Liver (tissue), 9 donors: ENCODE results near the gene VEPH1. TPM values are rescaled to one million over a fixed set of nuclear protein-coding genes. Genes with fewer than 3 reads are reported as not detected.

Experiments used
- DNase-seq: peaks from one replicate; pipeline ENCODE4 v3.0.0-alpha.2; 2017; ENCODE audit warnings: low spot score
- H3K27ac ChIP-seq, 2 donors: one replicate each; pipeline ENCODE4 v1.7.0; 2013; ENCODE audit warnings: inconsistent platforms in 2 of 2, low read length in 2 of 2, control low read depth in 1 of 2, low read depth in 1 of 2, mild to moderate bottlenecking in 1 of 2
- H3K27me3 ChIP-seq, 4 donors: one replicate each; pipeline versions ENCODE4 v1.6.1 to v1.7.0; 2013; ENCODE audit warnings: low read length in 3 of 4, inconsistent platforms in 1 of 4, mild to moderate bottlenecking in 1 of 4, moderate library complexity in 1 of 4; ENCODE audit not compliant: control insufficient read depth in 4 of 4, insufficient read depth in 4 of 4
- H3K36me3 ChIP-seq, 4 donors: one replicate each; pipeline versions ENCODE4 v1.6.1 to v1.7.0; 2013; ENCODE audit warnings: low read length in 3 of 4, mild to moderate bottlenecking in 3 of 4, low read depth in 1 of 4, moderate library complexity in 1 of 4; ENCODE audit not compliant: control insufficient read depth in 4 of 4, insufficient read depth in 3 of 4
- H3K4me1 ChIP-seq, 4 donors: one replicate each; pipeline versions ENCODE4 v1.6.1 to v1.7.0; 2013; ENCODE audit warnings: low read length in 3 of 4, mild to moderate bottlenecking in 3 of 4, moderate library complexity in 1 of 4; ENCODE audit not compliant: control insufficient read depth in 4 of 4, insufficient read depth in 4 of 4
- H3K4me3 ChIP-seq, 3 donors: one replicate each; pipeline versions ENCODE4 v1.6.1 to v1.7.0; 2013; ENCODE audit warnings: low read length in 3 of 3, control low read depth in 1 of 3, low read depth in 1 of 3, mild to moderate bottlenecking in 1 of 3
- H3K9ac ChIP-seq, 2 donors: one replicate each; pipeline ENCODE4 v1.7.0; 2013; ENCODE audit warnings: low read length in 2 of 2, mild to moderate bottlenecking in 2 of 2, moderate library complexity in 2 of 2, control low read depth in 1 of 2, low read depth in 1 of 2
- H3K9me3 ChIP-seq, 4 donors: one replicate each; pipeline versions ENCODE4 v1.6.1 to v1.7.0; 2013; ENCODE audit warnings: low read length in 3 of 4; ENCODE audit not compliant: control insufficient read depth in 4 of 4
- ATF3 ChIP-seq: IDR thresholded peaks from 2 replicates; pipeline ENCODE4 v1.6.1; 2016; ENCODE audit warnings: antibody characterized with exemption
- CTCF ChIP-seq: fragments of 150-350 bp; IDR thresholded peaks from 2 replicates; pipeline ENCODE4 v1.5.1; 2017; ENCODE audit warnings: improper control_type of control experiment, low read depth, low read length; ENCODE audit not compliant: missing input control
- EGR1 ChIP-seq, 2 donors: IDR thresholded peaks; 2 replicates each; pipeline ENCODE4 v1.6.1; 2016 to 2018; ENCODE audit warnings: antibody characterized with exemption in 2 of 2, low read depth in 2 of 2
- FOXA1 ChIP-seq: IDR thresholded peaks from 2 replicates; pipeline ENCODE4 v1.6.1; 2016; ENCODE audit warnings: antibody characterized with exemption
- FOXA2 ChIP-seq: IDR thresholded peaks from 2 replicates; pipeline ENCODE4 v1.6.1; 2016; ENCODE audit warnings: antibody characterized with exemption
- GABPA ChIP-seq, 2 donors: IDR thresholded peaks in 1 of 2; conservative IDR thresholded peaks in 1 of 2; 2 replicates each; pipeline ENCODE4 v1.6.1; 2016; ENCODE audit warnings: antibody characterized with exemption in 2 of 2, mild to moderate bottlenecking in 1 of 2, moderate library complexity in 1 of 2
- HNF4A ChIP-seq, 2 donors: conservative IDR thresholded peaks; 2 replicates each; pipeline ENCODE4 v1.6.1; 2016; ENCODE audit warnings: antibody characterized with exemption in 2 of 2, mild to moderate bottlenecking in 2 of 2
- HNF4G ChIP-seq: IDR thresholded peaks from 2 replicates; pipeline ENCODE4 v1.6.1; 2016; ENCODE audit warnings: antibody characterized with exemption
- JUND ChIP-seq, 2 donors: IDR thresholded peaks; 2 replicates each; pipeline ENCODE4 v1.6.1; 2016; ENCODE audit warnings: antibody characterized with exemption in 2 of 2
- MAX ChIP-seq: IDR thresholded peaks from 2 replicates; pipeline ENCODE4 v1.6.1; 2016; ENCODE audit warnings: antibody characterized with exemption
- NR2F2 ChIP-seq: IDR thresholded peaks from 2 replicates; pipeline ENCODE4 v1.6.1; 2016; ENCODE audit warnings: antibody characterized with exemption
- RAD21 ChIP-seq, 2 donors: IDR thresholded peaks; 2 replicates each; pipeline ENCODE4 v1.6.1; 2016; ENCODE audit warnings: antibody characterized with exemption in 2 of 2, mild to moderate bottlenecking in 2 of 2
- REST ChIP-seq: IDR thresholded peaks from 2 replicates; pipeline ENCODE4 v1.6.1; 2016; ENCODE audit warnings: antibody characterized with exemption, mild to moderate bottlenecking
- RXRA ChIP-seq, 2 donors: IDR thresholded peaks; 2 replicates each; pipeline ENCODE4 v1.6.1; 2017 to 2018; ENCODE audit warnings: antibody characterized with exemption in 2 of 2, mild to moderate bottlenecking in 1 of 2
- SP1 ChIP-seq: IDR thresholded peaks from 2 replicates; pipeline ENCODE4 v1.6.1; 2018; ENCODE audit warnings: antibody characterized with exemption, mild to moderate bottlenecking
- TAF1 ChIP-seq: conservative IDR thresholded peaks from 2 replicates; pipeline ENCODE4 v1.6.1; 2016; ENCODE audit warnings: antibody characterized with exemption, mild to moderate bottlenecking
- YY1 ChIP-seq: IDR thresholded peaks from 2 replicates; pipeline ENCODE4 v1.6.1; 2016; ENCODE audit warnings: antibody characterized with exemption, mild to moderate bottlenecking
- WGBS: extraction: QIAGEN DNeasy Blood & Tissue Kit; methylation state at CpG from one replicate; pipeline ENCODE4 v1.1.7; 2013; 5-methylcytosine and 5-hydroxymethylcytosine counted together
- polyA plus RNA-seq, 2 donors: library from polyadenylated mRNA; stranded (reverse) in 1 of 2; unstranded in 1 of 2; fragments of 200-250 nt in 1 of 2; fragments of >200 nt in 1 of 2; fragmentation: Nextera tagmentation in 1 of 2; extraction: Ambion mirVana in 1 of 2; gene quantifications; one replicate each; pipeline versions ENCODE4 v1.2.1 to v1.2.3, GENCODE V29; 2013 to 2015
- total RNA-seq, 2 donors: library from RNA; depleted of rRNA; stranded (reverse); fragments of >200 nt; gene quantifications; one replicate each; pipeline ENCODE4 v1.2.3, GENCODE V29; 2014
- donor health status: healthy.
- donor health status: healthy.
- donor health status: healthy.
- donor health status: healthy.
- donor health status: healthy.

VEPH1 gene
- total and polyA plus RNA-seq, 4 donors = 0.60 to 3.3 (median 1.2) TPM

- no peaks in the 10 kb centered on the region for H3K4me1 ChIP-seq
- no peaks in the 10 kb centered on the region for H3K27me3 ChIP-seq
- H3K27ac ChIP-seq = no peak overlapping the region
- no peak for DNase-seq
- H3K4me3 ChIP-seq = no peak overlapping the region
- no peak for TF ChIP-seq TAF1
- no peak for TF ChIP-seq RXRA (IDR thresholded peaks at IDR 0.05)
- TF ChIP-seq HNF4A (conservative IDR thresholded peaks at IDR 0.05) = no peak
- no peak for TF ChIP-seq GABPA (IDR thresholded peaks at IDR 0.05 in 1 of 2, conservative IDR thresholded peaks at IDR 0.05 in 1 of 2)
- TF ChIP-seq JUND (IDR thresholded peaks at IDR 0.05) = no peak
- no peak for TF ChIP-seq ATF3
- TF ChIP-seq SP1 = no peak
- TF ChIP-seq FOXA2 = no peak
- TF ChIP-seq EGR1 (IDR thresholded peaks at IDR 0.05; ENCODE audit: low read depth in 2 of 2) = no peak
- no peak for TF ChIP-seq MAX
- no peak for TF ChIP-seq CTCF
- no peak for TF ChIP-seq YY1
- TF ChIP-seq HNF4G = no peak
- no peaks in the 10 kb centered on the region for H3K36me3 ChIP-seq
- no peaks in the 10 kb centered on the region for H3K9me3 ChIP-seq
- no peak overlapping the region for H3K9ac ChIP-seq
- WGBS = 87% methylated on average over 2 of the region's 2 CpGs
Measured at GRCh38 chr3:157529085-157529484, 25.9 kb upstream of the VEPH1 start.

GRCh38 chr3:157527131-157527881 is 24.1 kb upstream of the VEPH1 start:
- no peaks in the 10 kb centered on the region for H3K36me3 ChIP-seq
- TF ChIP-seq GABPA (IDR thresholded peaks at IDR 0.05 in 1 of 2, conservative IDR thresholded peaks at IDR 0.05 in 1 of 2) (no peak), FOXA2 (no peak), RXRA (IDR thresholded peaks at IDR 0.05) (no peak), FOXA1 (no peak), TAF1 (no peak), NR2F2 (no peak), JUND (IDR thresholded peaks at IDR 0.05) (no peak), YY1 (no peak), EGR1 (IDR thresholded peaks at IDR 0.05; ENCODE audit: low read depth in 2 of 2) (no peak), RAD21 (IDR thresholded peaks at IDR 0.05) (no peak), HNF4A (conservative IDR thresholded peaks at IDR 0.05) (no peak), HNF4G (no peak), ATF3 (no peak), REST (no peak)

More at GRCh38 chr3:157527131-157527881, 24.1 kb upstream of the VEPH1 start:
- DNase-seq = no peak
- H3K4me1 ChIP-seq = no peaks in the 10 kb centered on the region
- H3K27me3 ChIP-seq = no peaks in the 10 kb centered on the region
- peaks cover 0 to 2% (median 0%) of the 10 kb centered on the region in 4 donors for H3K9me3 ChIP-seq
- H3K27ac ChIP-seq = no peak overlapping the region
- H3K9ac ChIP-seq = no peak overlapping the region
- 79% methylated on average over 5 of the region's 5 CpGs for WGBS
- no peak overlapping the region for H3K4me3 ChIP-seq
